H9 (cell line): Measurements from ENCODE around the gene NXPH4. TPM values are rescaled to one million over a fixed set of nuclear protein-coding genes. Genes with fewer than 3 reads are reported as not detected.

ENCODE experiments used
- DNase-seq: peaks from one replicate; pipeline ENCODE4 v3.0.0-alpha.2; 2017
- H2AFZ ChIP-seq: one replicate; pipeline ENCODE4 v1.6.1; 2013; ENCODE audit warnings: mild to moderate bottlenecking, low read length, control low read depth, moderate library complexity
- H2AK5ac ChIP-seq: 2 replicates; pipeline ENCODE4 v1.6.1; 2013; ENCODE audit warnings: low read length, control low read depth, mixed read lengths; ENCODE audit not compliant: insufficient read length
- H2BK120ac ChIP-seq: one replicate; pipeline ENCODE4 v1.6.1; 2013; ENCODE audit warnings: low read depth, mild to moderate bottlenecking, low read length, control low read depth, inconsistent platforms; ENCODE audit not compliant: poor library complexity, severe bottlenecking
- H2BK12ac ChIP-seq: 2 replicates; pipeline ENCODE4 v1.6.1; 2013; ENCODE audit warnings: low read length, control low read depth, mixed read lengths, low read depth; ENCODE audit not compliant: insufficient read length
- H2BK15ac ChIP-seq: 2 replicates; pipeline ENCODE4 v1.6.1; 2013; ENCODE audit warnings: low read depth, low read length, control low read depth
- H2BK20ac ChIP-seq: one replicate; pipeline ENCODE4 v1.6.1; 2013; ENCODE audit warnings: low read depth, mild to moderate bottlenecking, low read length, control low read depth, inconsistent platforms; ENCODE audit not compliant: poor library complexity, severe bottlenecking
- H2BK5ac ChIP-seq: 2 replicates; pipeline ENCODE4 v1.6.1; 2013; ENCODE audit warnings: low read length, control low read depth, mixed read lengths; ENCODE audit not compliant: insufficient read length
- H3K14ac ChIP-seq: 2 replicates; pipeline ENCODE4 v1.6.1; 2013; ENCODE audit warnings: low read length, control low read depth; ENCODE audit not compliant: insufficient read depth
- H3K18ac ChIP-seq: 2 replicates; pipeline ENCODE4 v1.6.1; 2013; ENCODE audit warnings: low read depth, mild to moderate bottlenecking, mixed read lengths, low read length, control low read depth; ENCODE audit not compliant: insufficient read length
- H3K23ac ChIP-seq: 2 replicates; pipeline ENCODE4 v1.6.1; 2013; ENCODE audit warnings: low read length, control low read depth, mixed read lengths, low read depth; ENCODE audit not compliant: insufficient read length
- H3K23me2 ChIP-seq: 2 replicates; pipeline ENCODE4 v1.6.1; 2013; ENCODE audit warnings: low read depth, mild to moderate bottlenecking, mixed read lengths, low read length, control low read depth; ENCODE audit not compliant: insufficient read length, poor library complexity, severe bottlenecking
- H3K27ac ChIP-seq: 2 replicates; pipeline ENCODE4 v1.5.1; 2013; ENCODE audit warnings: low read length, control low read depth, mixed read lengths, low read depth; ENCODE audit not compliant: insufficient read length
- H3K27me3 ChIP-seq: 2 replicates; pipeline ENCODE4 v1.6.1; 2013; ENCODE audit warnings: low read length, control low read depth, inconsistent platforms; ENCODE audit not compliant: insufficient read depth
- H3K4ac ChIP-seq: 2 replicates; pipeline ENCODE4 v1.6.1; 2013; ENCODE audit warnings: low read depth, mild to moderate bottlenecking, control low read depth, inconsistent platforms, low read length, moderate library complexity
- H3K4me1 ChIP-seq: 2 replicates; pipeline ENCODE4 v1.6.1; 2013; ENCODE audit warnings: low read length, control low read depth, inconsistent platforms; ENCODE audit not compliant: insufficient read depth
- H3K4me2 ChIP-seq: 2 replicates; pipeline ENCODE4 v1.6.1; 2013; ENCODE audit warnings: low read length, control low read depth, mixed read lengths; ENCODE audit not compliant: insufficient read length, insufficient read depth
- H3K56ac ChIP-seq: 2 replicates; pipeline ENCODE4 v1.6.1; 2013; ENCODE audit warnings: low read depth, mild to moderate bottlenecking, mixed read lengths, low read length, control low read depth; ENCODE audit not compliant: insufficient read length
- H3K79me1 ChIP-seq: 2 replicates; pipeline ENCODE4 v1.6.1; 2013; ENCODE audit warnings: low read depth, mild to moderate bottlenecking, moderate library complexity, low read length, control low read depth, inconsistent platforms; ENCODE audit not compliant: insufficient read depth, poor library complexity, severe bottlenecking
- H3K79me2 ChIP-seq: 2 replicates; pipeline ENCODE4 v1.6.1; 2013; ENCODE audit warnings: low read length, control low read depth, inconsistent platforms; ENCODE audit not compliant: insufficient read depth
- H3K9ac ChIP-seq: 2 replicates; pipeline ENCODE4 v1.6.1; 2013; ENCODE audit warnings: low read length, control low read depth, mixed read lengths; ENCODE audit not compliant: insufficient read length; ENCODE audit errors: extremely low read depth
- H3K9me3 ChIP-seq: one replicate; pipeline ENCODE4 v1.6.1; 2013; ENCODE audit warnings: low read depth, low read length, inconsistent platforms; ENCODE audit not compliant: control insufficient read depth
- H3T11ph ChIP-seq: one replicate; pipeline ENCODE4 v1.6.1; 2013; ENCODE audit warnings: mild to moderate bottlenecking, low read length, control low read depth, inconsistent platforms
- H4K20me1 ChIP-seq: one replicate; pipeline ENCODE4 v1.6.1; 2013; ENCODE audit not compliant: control insufficient read depth, insufficient read length, insufficient read depth
- H4K5ac ChIP-seq: 2 replicates; pipeline ENCODE4 v1.6.1; 2013; ENCODE audit warnings: low read depth, mild to moderate bottlenecking, mixed read lengths, low read length, control low read depth; ENCODE audit not compliant: insufficient read length
- H4K8ac ChIP-seq: replicated peaks from 2 replicates; pipeline ENCODE4 v1.6.1; 2013; ENCODE audit warnings: low read length, control low read depth, mixed read lengths, low read depth; ENCODE audit not compliant: insufficient read length
- H4K91ac ChIP-seq: 2 replicates; pipeline ENCODE4 v1.6.1; 2013; ENCODE audit warnings: low read depth, mild to moderate bottlenecking, moderate library complexity, mixed read lengths, low read length, control low read depth; ENCODE audit not compliant: insufficient read length
- H3K27ac Mint-ChIP-seq, 3 experiments: 2 replicates in 2 of 3; 3 replicates in 1 of 3; pipeline ENCODE4 v1.8.0; 2020 to 2021; ENCODE audit warnings: mixed read lengths in 3 of 3, mild to moderate bottlenecking in 1 of 3, moderate library complexity in 1 of 3
- H3K27me3 Mint-ChIP-seq: 2 replicates; pipeline ENCODE4 v1.8.0; 2021; ENCODE audit warnings: low read depth, mild to moderate bottlenecking, moderate library complexity, mixed read lengths
- H3K36me3 Mint-ChIP-seq, 3 experiments: 2 replicates in 2 of 3; 3 replicates in 1 of 3; pipeline ENCODE4 v1.8.0; 2020 to 2021; ENCODE audit warnings: low read depth in 3 of 3, mixed read lengths in 3 of 3; ENCODE audit not compliant: insufficient read depth in 1 of 3
- H3K4me1 Mint-ChIP-seq, 2 experiments: 2 replicates each; pipeline ENCODE4 v1.8.0; 2020; ENCODE audit warnings: mixed read lengths in 2 of 2
- H3K4me3 Mint-ChIP-seq, 2 experiments: 2 replicates in 1 of 2; 3 replicates in 1 of 2; pipeline ENCODE4 v1.8.0; 2020 to 2021; ENCODE audit warnings: mild to moderate bottlenecking in 2 of 2, mixed read lengths in 2 of 2, moderate library complexity in 1 of 2
- H3K9me3 Mint-ChIP-seq, 2 experiments: 2 replicates in 1 of 2; 3 replicates in 1 of 2; pipeline ENCODE4 v1.8.0; 2020; ENCODE audit warnings: mild to moderate bottlenecking in 2 of 2, mixed read lengths in 2 of 2, moderate library complexity in 1 of 2
- whole genome bisulfite sequencing: extraction: QIAGEN DNeasy Blood & Tissue Kit; methylation state at CpG from one replicate; pipeline ENCODE4 v1.1.7; 2013; ENCODE audit warnings: missing lambda C conversion rate, low lambda C conversion rate, mixed read lengths; ENCODE audit not compliant: insufficient read length; ENCODE audit errors: extremely low coverage; 5-methylcytosine and 5-hydroxymethylcytosine counted together
- total RNA-seq: library from RNA; stranded (reverse); gene quantifications from 2 replicates; pipeline ENCODE4 v1.2.1, GENCODE V29; 2021
- TF ChIP-seq, protein P1 (sequence below): fragments of 200-600 bp; sonication (generic); conservative IDR thresholded peaks from 3 replicates; pipeline ENCODE4 v1.8.0; 2021; ENCODE audit warnings: antibody characterized with exemption, mild to moderate bottlenecking

Gene NXPH4
- total RNA-seq, 1 experiment from 2014 or later = 2.1 TPM

GRCh38 chr12:57229046-57229633, 12.5 kb downstream of the NXPH4 start:
- H3K27me3 Mint-ChIP-seq = peaks cover 42% of the 10 kb centered on the region

More at GRCh38 chr12:57229046-57229633, 12.5 kb downstream of the NXPH4 start:
- TF ChIP-seq, protein P1, sequence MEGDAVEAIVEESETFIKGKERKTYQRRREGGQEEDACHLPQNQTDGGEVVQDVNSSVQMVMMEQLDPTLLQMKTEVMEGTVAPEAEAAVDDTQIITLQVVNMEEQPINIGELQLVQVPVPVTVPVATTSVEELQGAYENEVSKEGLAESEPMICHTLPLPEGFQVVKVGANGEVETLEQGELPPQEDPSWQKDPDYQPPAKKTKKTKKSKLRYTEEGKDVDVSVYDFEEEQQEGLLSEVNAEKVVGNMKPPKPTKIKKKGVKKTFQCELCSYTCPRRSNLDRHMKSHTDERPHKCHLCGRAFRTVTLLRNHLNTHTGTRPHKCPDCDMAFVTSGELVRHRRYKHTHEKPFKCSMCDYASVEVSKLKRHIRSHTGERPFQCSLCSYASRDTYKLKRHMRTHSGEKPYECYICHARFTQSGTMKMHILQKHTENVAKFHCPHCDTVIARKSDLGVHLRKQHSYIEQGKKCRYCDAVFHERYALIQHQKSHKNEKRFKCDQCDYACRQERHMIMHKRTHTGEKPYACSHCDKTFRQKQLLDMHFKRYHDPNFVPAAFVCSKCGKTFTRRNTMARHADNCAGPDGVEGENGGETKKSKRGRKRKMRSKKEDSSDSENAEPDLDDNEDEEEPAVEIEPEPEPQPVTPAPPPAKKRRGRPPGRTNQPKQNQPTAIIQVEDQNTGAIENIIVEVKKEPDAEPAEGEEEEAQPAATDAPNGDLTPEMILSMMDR = no peak
- H3K4me1 Mint-ChIP-seq = peaks cover 42 to 49% of the 10 kb centered on the region in 2 experiments
- no peak overlapping the region for H4K8ac ChIP-seq
- peak overlapping the region in 2 of 3 experiments; percentile 29 to 99; a peak in 1 of 7 replicates for H3K27ac Mint-ChIP-seq
- peaks cover 16% of the 10 kb centered on the region; the same call in 1 of the 2 replicates for H3K27me3 ChIP-seq
- no peak overlapping the region for H3K4ac ChIP-seq
- no peak overlapping the region for H2BK20ac ChIP-seq
- no peak overlapping the region for H3K56ac ChIP-seq
- H2BK12ac ChIP-seq = no peak overlapping the region
- peaks cover 5% of the 10 kb centered on the region for H3K79me1 ChIP-seq
- peaks cover 40 to 44% (median 40%) of the 10 kb centered on the region in 3 experiments for H3K36me3 Mint-ChIP-seq
- H3K9me3 Mint-ChIP-seq = no peaks in the 10 kb centered on the region; a peak in 1 of 5 replicates
- WGBS = no CpG with 5 or more reads among the region's 9 CpGs
- H3K9me3 ChIP-seq = no peaks in the 10 kb centered on the region
- no peak overlapping the region for H2BK15ac ChIP-seq
- peaks cover 5% of the 10 kb centered on the region; the same call in 1 of the 2 replicates for H3K79me2 ChIP-seq
- H3K9ac ChIP-seq = peak overlapping the region; percentile 97
- no peak overlapping the region for H2AK5ac ChIP-seq
- H3K18ac ChIP-seq = no peak overlapping the region
- no peak overlapping the region for H2AFZ ChIP-seq
- peak overlapping the region; percentile 98 to 99 for H3K4me3 Mint-ChIP-seq
- H3K14ac ChIP-seq = no peak overlapping the region
- H3K4me1 ChIP-seq = no peaks in the 10 kb centered on the region; the same call in 1 of the 2 replicates
- no peaks in the 10 kb centered on the region for H4K20me1 ChIP-seq
- no peak overlapping the region for H3T11ph ChIP-seq
- no peak overlapping the region for H2BK5ac ChIP-seq
- peak overlapping the region; percentile 90 for H3K4me2 ChIP-seq
- H4K91ac ChIP-seq = no peak overlapping the region
- H3K23me2 ChIP-seq = peaks cover 30% of the 10 kb centered on the region
- no peak overlapping the region for H2BK120ac ChIP-seq
- H3K27ac ChIP-seq = no peak overlapping the region
- DNase-seq = no peak
- H3K23ac ChIP-seq = no peak overlapping the region
- H4K5ac ChIP-seq = no peak overlapping the region
